ENCODE measurements around the gene ATP1A3. TPM values are rescaled to one million over a fixed set of nuclear protein-coding genes. Genes with fewer than 3 reads are reported as not detected.

Gene ATP1A3
- total RNA-seq, 2 experiments from 2014 or later: 5.5 to 5.9 TPM

GRCh38 chr19:41925208-41926003 lies 68.6 kb downstream of the ATP1A3 start:
- POLR2A ChIA-PET: interaction anchor here (1.0 to 1.6 kb wide), 3 partner anchors 13 to 49 kb away, joined by 3 to 5 read pairs (median 3); partner anchors contain the start of gene CD79A
- H3K36me3 Mint-ChIP-seq (ENCODE audit: low read depth): no peaks in the 10 kb centered on the region
- H3K27ac Mint-ChIP-seq: no peak overlapping the region

GRCh38 chr19:41924151-41925145 lies 69.6 kb downstream of the ATP1A3 start:
- Mint-ChIP-seq H3K36me3 (ENCODE audit: low read depth) (no peaks in the 10 kb centered on the region), H3K4me3 (no peak overlapping the region), H3K9me3 (no peaks in the 10 kb centered on the region), H3K27ac (no peak overlapping the region), H3K27me3 (peaks cover 10% of the 10 kb centered on the region), H3K4me1 (ENCODE audit: low read depth) (peaks cover 28% of the 10 kb centered on the region)
- CTCF ChIA-PET: interaction anchor here (1.2 kb wide), 1 partner anchor 52 kb away, joined by 3 read pairs; no protein-coding TSS in a partner anchor
- intact Hi-C loops (cut with micrococcal nuclease): no loop called here
- ATAC-seq (no peak), DNase-seq (no peak)
- POLR2A ChIA-PET: interaction anchor here (0.6 to 1.6 kb wide), 6 partner anchors 12 to 65 kb away, joined by 3 to 5 read pairs (median 3); partner anchors contain the start of genes CD79A and RPS19
- no peak for TF ChIP-seq CTCF (IDR thresholded peaks at IDR 0.05)

More at GRCh38 chr19:41925208-41926003, 68.6 kb downstream of the ATP1A3 start:
- H3K27me3 Mint-ChIP-seq: peaks cover 13% of the 10 kb centered on the region
- H3K9me3 Mint-ChIP-seq: no peaks in the 10 kb centered on the region
- no peak for TF ChIP-seq CTCF (IDR thresholded peaks at IDR 0.05)
- ATAC-seq (no peak), DNase-seq (no peak)
- CTCF ChIA-PET: interaction anchor here (1.2 kb wide), 1 partner anchor 53 kb away, joined by 3 read pairs; no protein-coding TSS in a partner anchor
- peaks cover 33% of the 10 kb centered on the region for H3K4me1 Mint-ChIP-seq (ENCODE audit: low read depth)
- intact Hi-C loops (cut with micrococcal nuclease): no loop called here
- H3K4me3 Mint-ChIP-seq: no peak overlapping the region

GRCh38 chr19:41923045-41923788 lies 70.8 kb downstream of the ATP1A3 start:
- CTCF ChIA-PET: no interaction called here
- H3K27ac Mint-ChIP-seq: no peak overlapping the region

GRCh38 chr19:41922585-41922984 lies 71.4 kb downstream of the ATP1A3 start:
- H3K4me3 Mint-ChIP-seq: no peak overlapping the region
- CTCF ChIA-PET: interaction anchor here (1.5 kb wide), 1 partner anchor 50 kb away, joined by 6 read pairs; no protein-coding TSS in a partner anchor
- intact Hi-C loops (cut with micrococcal nuclease): no loop called here
- POLR2A ChIA-PET: interaction anchor here (1.2 to 2.0 kb wide), 3 partner anchors 11 to 57 kb away, joined by 3 to 12 read pairs (median 4); partner anchors contain the start of gene CD79A
- peaks cover 21% of the 10 kb centered on the region for H3K4me1 Mint-ChIP-seq (ENCODE audit: low read depth)
- no peaks in the 10 kb centered on the region for H3K9me3 Mint-ChIP-seq
- peaks cover 7% of the 10 kb centered on the region for H3K27me3 Mint-ChIP-seq
- ATAC-seq (no peak), DNase-seq (no peak)
- no peaks in the 10 kb centered on the region for H3K36me3 Mint-ChIP-seq (ENCODE audit: low read depth)
- no peak for TF ChIP-seq CTCF (IDR thresholded peaks at IDR 0.05)
- no peak overlapping the region for H3K27ac Mint-ChIP-seq

More at GRCh38 chr19:41923045-41923788, 70.8 kb downstream of the ATP1A3 start:
- TF ChIP-seq CTCF (IDR thresholded peaks at IDR 0.05): no peak
- POLR2A ChIA-PET: interaction anchor here (1.0 to 2.0 kb wide), 4 partner anchors 12 to 63 kb away, joined by 3 to 12 read pairs (median 4); partner anchors contain the start of gene RPS19
- intact Hi-C loops (cut with micrococcal nuclease): no loop called here
- Mint-ChIP-seq H3K4me3 (no peak overlapping the region), H3K27me3 (peaks cover 7% of the 10 kb centered on the region), H3K4me1 (ENCODE audit: low read depth) (peaks cover 21% of the 10 kb centered on the region), H3K36me3 (ENCODE audit: low read depth) (no peaks in the 10 kb centered on the region), H3K9me3 (no peaks in the 10 kb centered on the region)
- ATAC-seq (no peak), DNase-seq (no peak)

Data from activated CD8-positive, alpha-beta T cell treated with anti-CD3 and anti-CD28 coated beads for 36 hours (primary cell).